Liver (tissue), 3 donors: ENCODE results near the gene KDM5C.

Source experiments
- FOXA1 ChIP-seq: IDR thresholded peaks from 2 replicates; pipeline ENCODE4 v1.6.1; 2016; ENCODE audit warnings: antibody characterized with exemption
- FOXA2 ChIP-seq: IDR thresholded peaks from 2 replicates; pipeline ENCODE4 v1.6.1; 2016; ENCODE audit warnings: antibody characterized with exemption
- GABPA ChIP-seq, 2 donors: IDR thresholded peaks in 1 of 2; conservative IDR thresholded peaks in 1 of 2; 2 replicates each; pipeline ENCODE4 v1.6.1; 2016; ENCODE audit warnings: antibody characterized with exemption in 2 of 2, mild to moderate bottlenecking in 1 of 2, moderate library complexity in 1 of 2
- HNF4G ChIP-seq: IDR thresholded peaks from 2 replicates; pipeline ENCODE4 v1.6.1; 2016; ENCODE audit warnings: antibody characterized with exemption
- JUND ChIP-seq, 2 donors: IDR thresholded peaks; 2 replicates each; pipeline ENCODE4 v1.6.1; 2016; ENCODE audit warnings: antibody characterized with exemption in 2 of 2
- MAX ChIP-seq: IDR thresholded peaks from 2 replicates; pipeline ENCODE4 v1.6.1; 2016; ENCODE audit warnings: antibody characterized with exemption
- RAD21 ChIP-seq, 2 donors: IDR thresholded peaks; 2 replicates each; pipeline ENCODE4 v1.6.1; 2016; ENCODE audit warnings: antibody characterized with exemption in 2 of 2, mild to moderate bottlenecking in 2 of 2
- REST ChIP-seq: IDR thresholded peaks from 2 replicates; pipeline ENCODE4 v1.6.1; 2016; ENCODE audit warnings: antibody characterized with exemption, mild to moderate bottlenecking
- SP1 ChIP-seq: IDR thresholded peaks from 2 replicates; pipeline ENCODE4 v1.6.1; 2018; ENCODE audit warnings: antibody characterized with exemption, mild to moderate bottlenecking
- TAF1 ChIP-seq: conservative IDR thresholded peaks from 2 replicates; pipeline ENCODE4 v1.6.1; 2016; ENCODE audit warnings: antibody characterized with exemption, mild to moderate bottlenecking
- YY1 ChIP-seq: IDR thresholded peaks from 2 replicates; pipeline ENCODE4 v1.6.1; 2016; ENCODE audit warnings: antibody characterized with exemption, mild to moderate bottlenecking
- TF ChIP-seq, protein P1 (sequence below): fragments of 150-350 bp; IDR thresholded peaks from 2 replicates; pipeline ENCODE4 v1.5.1; 2017; ENCODE audit warnings: improper control_type of control experiment, low read depth, low read length; ENCODE audit not compliant: missing input control
- donor health status: healthy.
- donor health status: healthy.

DNA sequence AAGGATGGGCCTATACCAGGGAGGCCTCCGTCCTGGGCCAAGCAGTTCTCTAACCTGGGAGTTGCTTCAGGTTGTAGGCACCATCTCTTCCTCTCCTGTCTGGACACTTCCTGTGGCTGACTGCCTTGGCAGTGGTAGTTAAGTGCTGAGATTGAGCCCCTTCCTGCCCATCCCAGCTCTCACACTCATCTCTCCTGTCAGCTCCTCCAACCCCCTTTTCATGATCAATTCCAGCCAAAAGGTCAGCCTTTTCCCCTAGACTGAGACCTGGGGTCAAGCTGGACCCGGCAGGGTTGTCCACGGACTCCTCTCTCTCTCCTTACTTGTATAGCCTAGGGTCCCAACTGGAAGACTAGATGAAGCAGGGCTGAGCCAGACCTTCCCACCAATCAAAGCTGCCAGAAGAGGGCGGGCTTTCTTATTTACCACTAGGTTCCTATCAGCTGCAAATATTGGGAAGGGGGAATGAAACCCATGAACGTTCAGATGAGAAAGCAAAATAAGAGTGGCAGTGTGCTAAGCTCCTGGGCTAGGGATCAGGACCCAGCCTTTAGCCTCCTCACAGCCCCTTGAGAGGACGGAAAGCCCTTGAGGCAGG lies 34.5 kb downstream of the KDM5C start:
- TF ChIP-seq, protein P1, sequence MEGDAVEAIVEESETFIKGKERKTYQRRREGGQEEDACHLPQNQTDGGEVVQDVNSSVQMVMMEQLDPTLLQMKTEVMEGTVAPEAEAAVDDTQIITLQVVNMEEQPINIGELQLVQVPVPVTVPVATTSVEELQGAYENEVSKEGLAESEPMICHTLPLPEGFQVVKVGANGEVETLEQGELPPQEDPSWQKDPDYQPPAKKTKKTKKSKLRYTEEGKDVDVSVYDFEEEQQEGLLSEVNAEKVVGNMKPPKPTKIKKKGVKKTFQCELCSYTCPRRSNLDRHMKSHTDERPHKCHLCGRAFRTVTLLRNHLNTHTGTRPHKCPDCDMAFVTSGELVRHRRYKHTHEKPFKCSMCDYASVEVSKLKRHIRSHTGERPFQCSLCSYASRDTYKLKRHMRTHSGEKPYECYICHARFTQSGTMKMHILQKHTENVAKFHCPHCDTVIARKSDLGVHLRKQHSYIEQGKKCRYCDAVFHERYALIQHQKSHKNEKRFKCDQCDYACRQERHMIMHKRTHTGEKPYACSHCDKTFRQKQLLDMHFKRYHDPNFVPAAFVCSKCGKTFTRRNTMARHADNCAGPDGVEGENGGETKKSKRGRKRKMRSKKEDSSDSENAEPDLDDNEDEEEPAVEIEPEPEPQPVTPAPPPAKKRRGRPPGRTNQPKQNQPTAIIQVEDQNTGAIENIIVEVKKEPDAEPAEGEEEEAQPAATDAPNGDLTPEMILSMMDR = no peak
- TF ChIP-seq REST (no peak), RAD21 (IDR thresholded peaks at IDR 0.05) (no peak), GABPA (IDR thresholded peaks at IDR 0.05 in 1 of 2, conservative IDR thresholded peaks at IDR 0.05 in 1 of 2) (no peak), HNF4G (no peak), SP1 (no peak), JUND (IDR thresholded peaks at IDR 0.05) (no peak), MAX (no peak), TAF1 (no peak), FOXA2 (no peak), FOXA1 (no peak), YY1 (no peak)
